ENCODE results near the gene FBXL16. TPM values are rescaled to one million over a fixed set of nuclear protein-coding genes. Genes with fewer than 3 reads are reported as not detected.

The FBXL16 gene
- total and polyA plus RNA-seq, 9 of the 15 experiments (the other 6 are each of a cell fraction or from before 2014, with no cell fraction given), result 0.21 to 8.2 (median 1.7) TPM

- H4K20me1 ChIP-seq (replicated peaks; ENCODE audit: control insufficient read depth, insufficient read depth, low read length), result peaks cover 13% of the 10 kb centered on the region; the same call in 1 of the 2 replicates
- no peak overlapping the region for H3K4me3 ChIP-seq
- peaks cover 19% of the 10 kb centered on the region for H3K79me2 ChIP-seq (ENCODE audit: control insufficient read depth, insufficient read depth, low read length)
- peaks cover 25 to 96% of the 10 kb centered on the region in 2 experiments for H3K4me1 ChIP-seq (replicated peaks in 1 of 2; ENCODE audit: control insufficient read depth in 2 of 2, insufficient read depth in 2 of 2, low read length in 2 of 2)
- no peaks in the 10 kb centered on the region for H3K9me1 ChIP-seq (ENCODE audit: control insufficient read depth, insufficient read depth, low read length)
- no peak overlapping the region for H3K9ac ChIP-seq (ENCODE audit: insufficient read depth in 1 of 2, low read depth in 2 of 2, low read length in 2 of 2)
- H3K27me3 ChIP-seq (ENCODE audit: control insufficient read depth in 2 of 2, insufficient read depth in 2 of 2, low read length in 2 of 2), result no peaks in the 10 kb centered on the region
- DNase-seq (ENCODE audit: extremely low read depth in 1 of 4, low spot score in 3 of 4) (no peak), FAIRE-seq (no peak), ATAC-seq (no peak)
- 84% methylated on average over 20 of the region's 21 CpGs for WGBS (ENCODE audit: insufficient coverage, low coverage, missing lambda C conversion rate)
- no peaks in the 10 kb centered on the region for H3K9me3 ChIP-seq (replicated peaks; ENCODE audit: control insufficient read depth, insufficient read depth, low read depth, low read length)
- ChIA-PET CTCF (ENCODE audit: low intra/inter-chr PET ratio) (no interaction called here), POLR2A (interaction anchor here (0.7 to 1.1 kb wide), 3 partner anchors 88 to 280 kb away, joined by 3 to 5 read pairs (median 3); no protein-coding TSS in a partner anchor)
- BruUV-seq (replicated peaks), result no TSS peak
- no peak overlapping the region for H2AFZ ChIP-seq (ENCODE audit: low read depth, low read length)
- H3K36me3 ChIP-seq (ENCODE audit: control insufficient read depth, insufficient read depth, low read length), result peaks cover 43% of the 10 kb centered on the region
- H3K27ac ChIP-seq (ENCODE audit: extremely low read depth, low read depth, low read length), result no peak overlapping the region
- no peak overlapping the region for H3K4me2 ChIP-seq (ENCODE audit: insufficient read depth, low read length)
- intact Hi-C loops (cut with micrococcal nuclease), result loop anchor here (5.0 kb wide), 1 partner anchor 39 kb away; the partner anchor contains the start of gene METTL26
- in situ Hi-C loops (cut with MboI), result loop anchor here (10.0 kb wide), 1 partner anchor 282 kb away; the partner anchor contains the start of gene NME4
- TF ChIP-seq HNRNPL (IDR thresholded peaks at IDR 0.05; ENCODE audit: low read depth, low read length) (0 out of 2 replicates have a peak, but pooled peaks have one; percentile 86), SUPT5H (IDR thresholded peaks at IDR 0.05) (no peak), RBFOX2 (IDR thresholded peaks at IDR 0.05; ENCODE audit: low read depth, low read length) (0 out of 2 replicates have a peak, but pooled peaks have one; percentile 30), ZBTB17 (CRISPR knock-in tag; IDR thresholded peaks at IDR 0.05) (no peak), ZNF655 (CRISPR knock-in tag; IDR thresholded peaks at IDR 0.05) (no peak)
Observed at GRCh38 chr16:676565-676902, 29.1 kb downstream of the FBXL16 start.

Data from K562 (cell line).